Measurements from ENCODE around the gene MAGI1. TPM values are rescaled to one million over a fixed set of nuclear protein-coding genes. Genes with fewer than 3 reads are reported as not detected.

Gene MAGI1
- total RNA-seq, 2 experiments from 2014 or later = 0.18 to 0.25 TPM

DNA sequence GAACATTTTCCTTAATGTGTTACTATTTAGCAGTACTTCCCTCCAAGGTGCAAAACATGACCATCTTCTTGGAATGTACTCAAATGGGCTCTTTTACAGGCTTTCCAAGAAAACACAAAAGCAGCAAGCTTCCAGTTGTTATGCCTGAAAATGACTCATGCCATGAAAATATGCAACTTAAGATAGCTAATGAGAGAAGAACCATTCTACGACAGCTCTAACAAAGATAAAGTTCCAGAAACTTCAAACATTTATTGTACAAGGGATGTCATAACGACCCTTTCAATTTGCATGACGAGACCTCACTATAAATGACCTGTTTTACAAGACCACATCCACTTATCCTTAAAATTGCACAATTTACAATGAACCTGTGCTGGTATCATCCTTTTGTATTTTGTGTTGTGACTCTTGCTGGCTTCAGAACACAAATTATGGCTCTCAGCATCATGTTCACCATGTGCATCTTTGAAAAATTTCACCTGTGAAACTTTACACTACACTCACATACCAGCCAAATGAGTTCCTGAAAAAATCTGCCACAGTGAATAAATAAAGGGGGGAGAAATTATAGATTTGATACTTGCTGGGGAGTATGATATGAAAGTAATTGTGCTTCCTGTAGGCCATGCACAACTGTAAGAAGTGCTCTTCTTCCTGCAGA is 433.7 kb downstream of the MAGI1 start:
- H3K9me3 Mint-ChIP-seq = no peaks in the 10 kb centered on the region
- DNase-seq = no peak
- CTCF ChIA-PET = no interaction called here
- H3K4me3 Mint-ChIP-seq = no peak overlapping the region
- H3K4me1 Mint-ChIP-seq = no peaks in the 10 kb centered on the region
- H3K36me3 Mint-ChIP-seq (ENCODE audit: low read depth) = no peaks in the 10 kb centered on the region
- POLR2A ChIA-PET = no interaction called here
- H3K27ac Mint-ChIP-seq = no peak overlapping the region
- H3K27me3 Mint-ChIP-seq = no peaks in the 10 kb centered on the region

DNA sequence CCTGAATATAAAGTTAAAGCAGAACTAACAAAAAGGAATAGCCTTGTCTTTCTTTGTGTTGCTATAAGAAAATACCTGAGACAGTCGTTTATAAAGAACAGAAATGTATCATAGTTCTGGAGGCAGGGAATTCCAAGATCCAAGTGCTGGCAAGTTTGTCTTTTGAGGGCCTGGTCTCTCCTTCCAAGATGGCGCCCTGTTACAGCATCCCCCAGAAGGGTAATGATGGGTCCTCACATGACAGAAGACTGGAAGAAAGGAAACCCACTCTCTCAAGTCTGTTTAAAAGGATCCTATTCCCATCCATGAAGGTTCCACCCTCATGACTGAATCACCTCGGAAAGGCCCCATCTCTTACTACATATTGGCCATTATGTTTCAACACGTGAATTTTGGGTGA is 435.1 kb downstream of the MAGI1 start:
- Mint-ChIP-seq H3K4me3 (no peak overlapping the region), H3K27ac (no peak overlapping the region), H3K4me1 (no peaks in the 10 kb centered on the region), H3K9me3 (no peaks in the 10 kb centered on the region), H3K27me3 (no peaks in the 10 kb centered on the region), H3K36me3 (ENCODE audit: low read depth) (no peaks in the 10 kb centered on the region)
- ChIA-PET POLR2A (no interaction called here), CTCF (no interaction called here)
- no peak for DNase-seq

DNA sequence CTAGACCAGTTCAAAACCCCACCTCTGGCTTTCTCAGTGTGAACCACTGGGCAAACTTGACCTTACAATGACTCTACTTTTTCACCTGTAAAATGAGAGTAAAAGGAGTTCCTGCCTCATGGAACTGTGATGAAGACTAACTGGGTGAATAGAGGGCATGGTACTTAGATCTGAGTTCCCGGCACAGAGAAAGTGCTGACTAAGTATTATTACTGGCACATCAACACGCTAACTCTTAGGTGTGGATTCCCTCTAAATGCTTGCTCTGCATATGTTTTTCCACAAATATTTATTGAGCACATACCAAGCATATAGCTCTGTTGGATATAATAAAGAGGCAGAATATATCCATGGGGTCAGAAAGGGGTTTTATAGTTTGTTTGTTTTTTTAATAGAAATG is 437.8 kb downstream of the MAGI1 start:
- ChIA-PET POLR2A (no interaction called here), CTCF (no interaction called here)
- no peaks in the 10 kb centered on the region for H3K4me1 Mint-ChIP-seq
- no peaks in the 10 kb centered on the region for H3K36me3 Mint-ChIP-seq (ENCODE audit: low read depth)
- H3K9me3 Mint-ChIP-seq = no peaks in the 10 kb centered on the region
- no peaks in the 10 kb centered on the region for H3K27me3 Mint-ChIP-seq
- DNase-seq = no peak
- no peak overlapping the region for H3K4me3 Mint-ChIP-seq
- no peak overlapping the region for H3K27ac Mint-ChIP-seq

DNA sequence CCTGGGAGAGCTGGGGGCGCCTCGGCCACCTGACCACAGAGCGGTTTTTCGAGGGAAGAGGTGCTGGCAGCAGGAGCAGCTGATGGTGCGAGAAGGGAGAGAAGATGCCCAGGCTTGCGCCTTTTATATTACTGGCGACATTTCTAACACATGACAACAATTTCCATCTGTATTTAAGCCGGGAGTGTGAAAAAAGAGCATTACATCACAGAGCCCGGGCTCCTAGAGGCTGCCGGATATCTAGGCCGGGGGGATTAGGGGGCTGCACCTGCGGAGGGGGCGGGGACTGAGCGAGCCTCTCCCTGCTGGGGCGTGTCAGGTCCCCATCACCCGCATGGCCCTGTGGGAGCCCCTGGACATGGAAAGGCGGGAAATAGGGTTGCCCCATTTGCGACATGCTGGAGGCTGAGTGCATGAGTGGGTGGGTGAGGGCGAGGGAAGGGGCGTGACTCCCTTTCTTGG is 440.7 kb downstream of the MAGI1 start:
- Mint-ChIP-seq H3K4me1 (no peaks in the 10 kb centered on the region), H3K9me3 (no peaks in the 10 kb centered on the region), H3K36me3 (ENCODE audit: low read depth) (no peaks in the 10 kb centered on the region), H3K4me3 (no peak overlapping the region), H3K27me3 (no peaks in the 10 kb centered on the region), H3K27ac (no peak overlapping the region)
- ChIA-PET POLR2A (no interaction called here), CTCF (no interaction called here)
- DNase-seq = no peak

DNA sequence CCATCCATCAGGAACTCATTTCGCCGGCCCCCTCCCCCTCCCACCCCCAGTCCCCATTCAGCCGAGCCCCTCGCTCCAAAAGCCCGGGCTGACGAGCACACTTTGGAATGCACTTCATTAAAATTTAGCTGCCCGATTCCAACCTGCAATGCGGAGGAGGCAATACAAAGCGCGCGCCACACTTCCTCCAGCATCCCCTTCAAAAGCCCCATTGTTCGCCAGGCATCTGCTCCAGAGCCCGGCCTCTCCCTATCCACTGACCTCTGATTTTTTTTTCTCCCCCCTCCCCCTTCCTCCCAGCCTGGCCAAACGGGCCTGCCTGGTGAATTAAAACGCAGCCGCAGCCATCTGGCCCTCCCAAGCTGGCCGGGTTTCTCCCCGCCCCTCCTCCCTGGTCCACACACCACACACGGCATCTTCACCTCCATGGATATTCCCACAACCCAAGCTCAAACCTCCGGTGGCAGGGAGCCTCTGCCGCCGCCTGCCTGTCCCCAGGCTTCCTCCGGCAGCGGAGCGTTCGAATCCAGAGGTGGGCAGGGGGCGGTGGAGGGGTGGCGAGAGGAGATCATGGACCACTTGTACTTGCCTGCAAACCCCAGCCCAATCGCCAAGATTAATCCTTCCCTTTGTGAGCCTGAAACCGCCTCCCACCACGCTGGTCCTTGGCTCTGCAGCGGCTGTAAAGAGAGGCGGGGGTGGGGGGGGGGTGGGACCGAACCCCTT is 441.3 kb downstream of the MAGI1 start:
- ChIA-PET CTCF (no interaction called here), POLR2A (no interaction called here)
- no peak overlapping the region for H3K27ac Mint-ChIP-seq
- no peak overlapping the region for H3K4me3 Mint-ChIP-seq
- no peaks in the 10 kb centered on the region for H3K9me3 Mint-ChIP-seq
- no peaks in the 10 kb centered on the region for H3K4me1 Mint-ChIP-seq
- DNase-seq = no peak
- H3K36me3 Mint-ChIP-seq (ENCODE audit: low read depth) = no peaks in the 10 kb centered on the region
- H3K27me3 Mint-ChIP-seq = no peaks in the 10 kb centered on the region

DNA sequence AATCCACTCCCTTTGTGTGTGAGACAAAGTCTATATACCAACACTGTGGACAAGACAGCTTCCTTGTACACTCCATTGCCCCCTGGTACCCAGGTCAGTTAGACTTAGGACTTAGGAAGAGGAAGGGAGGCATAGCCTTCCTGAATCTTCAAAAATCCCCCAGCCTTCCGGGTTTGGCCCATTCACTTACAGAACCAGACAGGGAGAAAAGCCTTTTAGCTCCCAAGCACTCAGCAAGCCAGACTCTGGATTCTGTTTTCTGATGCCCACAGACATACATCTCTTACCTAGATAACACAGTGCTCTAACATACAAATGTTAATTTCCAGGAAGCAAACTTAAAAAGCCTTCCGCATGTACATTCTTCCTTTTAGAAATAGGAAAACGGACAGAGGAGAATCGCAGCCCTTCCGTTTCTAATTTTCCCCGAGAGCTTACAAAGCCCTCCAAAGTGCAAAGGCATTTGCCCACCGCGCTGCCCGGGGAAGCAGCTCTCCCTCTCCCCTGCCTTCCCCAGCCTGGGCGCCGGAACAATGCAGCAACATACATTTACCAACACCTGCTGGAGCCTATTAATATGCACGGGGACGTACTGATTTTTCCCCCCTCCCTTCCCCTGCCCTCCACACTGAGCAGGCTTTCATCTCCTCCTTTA is 442.0 kb downstream of the MAGI1 start:
- POLR2A ChIA-PET = no interaction called here

DNA sequence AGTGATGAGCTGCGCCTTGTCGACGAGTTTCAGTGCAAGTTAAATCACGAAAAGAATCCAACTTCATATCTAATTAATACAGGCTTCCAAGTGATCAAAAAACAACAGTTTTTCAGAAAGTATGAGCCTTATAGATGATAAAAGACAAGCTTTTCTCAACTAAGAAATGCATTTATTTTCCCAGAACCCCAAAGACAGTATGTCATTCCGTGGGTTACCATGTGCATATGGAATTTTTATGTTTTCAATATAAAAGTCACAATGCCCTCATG is 442.8 kb downstream of the MAGI1 start:
- no peaks in the 10 kb centered on the region for H3K9me3 Mint-ChIP-seq
- DNase-seq = no peak
- ChIA-PET CTCF (no interaction called here), POLR2A (no interaction called here)
- H3K4me1 Mint-ChIP-seq = no peaks in the 10 kb centered on the region
- no peak overlapping the region for H3K27ac Mint-ChIP-seq
- no peaks in the 10 kb centered on the region for H3K36me3 Mint-ChIP-seq (ENCODE audit: low read depth)
- H3K27me3 Mint-ChIP-seq = no peaks in the 10 kb centered on the region
- H3K4me3 Mint-ChIP-seq = no peak overlapping the region

More for the DNA sequence above, 442.0 kb downstream of the MAGI1 start:
- Mint-ChIP-seq H3K27me3 (no peaks in the 10 kb centered on the region), H3K9me3 (no peaks in the 10 kb centered on the region), H3K4me1 (no peaks in the 10 kb centered on the region), H3K36me3 (ENCODE audit: low read depth) (no peaks in the 10 kb centered on the region), H3K27ac (no peak overlapping the region), H3K4me3 (no peak overlapping the region)
- CTCF ChIA-PET = no interaction called here
- DNase-seq = no peak

DNA sequence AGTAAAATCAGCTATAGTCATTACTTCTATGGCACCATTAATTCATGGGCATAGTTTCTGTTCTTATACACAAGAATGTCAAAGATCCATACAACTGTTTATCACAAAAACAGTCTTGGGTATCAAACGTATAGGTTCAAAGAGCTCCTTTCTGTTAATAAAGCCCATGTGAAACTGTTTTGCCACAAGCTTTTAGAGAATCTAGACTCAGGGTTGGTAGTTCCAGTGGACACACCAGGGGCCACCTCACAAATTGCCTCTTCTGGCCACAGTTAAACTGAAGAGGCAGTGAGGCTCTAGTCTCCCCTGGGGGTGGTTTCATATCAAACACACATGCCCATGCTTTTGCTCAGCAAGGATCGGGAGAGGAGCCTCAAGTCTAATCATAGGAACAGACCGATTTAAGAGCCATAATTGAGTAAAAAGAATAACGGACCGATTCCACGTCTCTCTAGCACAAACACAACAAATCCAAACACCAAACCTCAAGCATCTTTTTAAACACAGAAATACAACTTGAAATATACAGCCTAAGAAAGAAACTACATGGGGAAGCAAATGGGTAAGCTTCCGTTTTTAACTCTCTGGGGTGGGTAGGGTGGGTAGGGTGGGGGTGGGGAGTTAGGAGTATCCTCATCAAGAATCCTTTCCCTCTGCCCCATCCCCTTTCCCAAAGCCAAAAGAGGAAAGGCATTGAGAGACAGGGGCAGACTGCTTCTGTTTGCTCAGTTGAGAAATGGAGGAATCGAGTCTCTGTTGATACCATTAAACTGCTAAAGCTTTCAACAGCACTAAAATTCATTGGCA is 443.3 kb downstream of the MAGI1 start:
- Mint-ChIP-seq H3K27me3 (no peaks in the 10 kb centered on the region), H3K27ac (no peak overlapping the region), H3K36me3 (ENCODE audit: low read depth) (no peaks in the 10 kb centered on the region), H3K4me1 (no peaks in the 10 kb centered on the region), H3K4me3 (no peak overlapping the region), H3K9me3 (no peaks in the 10 kb centered on the region)
- ChIA-PET CTCF (no interaction called here), POLR2A (no interaction called here)
- no peak for DNase-seq

DNA sequence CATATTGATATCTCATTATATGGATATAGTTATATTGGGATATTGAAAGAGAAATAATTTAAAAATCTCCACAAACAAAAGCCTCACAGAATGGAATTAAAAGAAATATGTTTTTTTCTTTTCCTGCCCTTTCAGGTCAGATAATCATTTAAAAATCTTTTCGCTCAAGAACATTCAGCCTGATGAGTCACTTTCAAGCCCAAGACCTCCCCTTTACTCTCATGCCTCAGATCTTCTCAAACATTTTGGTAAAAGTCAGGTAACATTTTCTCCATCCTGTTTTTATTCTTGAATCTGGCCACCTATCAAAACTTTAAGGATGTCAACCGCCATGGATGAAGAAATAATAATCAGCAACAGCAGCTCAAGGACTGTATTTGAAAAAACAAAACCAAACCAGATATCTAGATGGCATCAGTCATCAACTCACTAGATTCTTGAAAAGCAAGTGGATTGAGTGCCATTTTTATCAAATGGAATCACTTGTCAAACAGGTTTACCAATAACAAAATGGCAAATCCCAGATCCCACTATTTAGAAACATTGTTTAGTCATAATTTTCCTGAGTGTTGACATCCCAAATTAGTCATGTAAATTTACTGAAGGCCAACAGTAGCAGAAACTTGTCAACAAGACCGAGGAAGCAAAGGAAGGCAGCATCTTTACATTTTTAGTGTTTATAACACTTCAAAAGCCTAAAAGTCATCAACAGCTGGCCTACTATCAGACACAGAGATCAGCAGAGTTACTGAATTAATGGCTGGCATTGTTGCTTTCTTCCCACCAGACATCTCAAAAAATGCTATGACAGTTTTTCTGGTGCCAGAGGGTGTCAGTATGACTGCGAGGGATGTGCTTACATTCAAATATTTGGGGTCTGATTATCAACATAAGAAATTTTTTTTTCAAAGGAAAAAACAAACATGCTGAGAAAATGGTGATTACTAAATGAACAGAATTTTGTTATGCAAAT is 444.7 kb downstream of the MAGI1 start:
- CTCF ChIA-PET = no interaction called here
- Mint-ChIP-seq H3K27ac (no peak overlapping the region), H3K36me3 (ENCODE audit: low read depth) (no peaks in the 10 kb centered on the region), H3K27me3 (no peaks in the 10 kb centered on the region), H3K4me3 (no peak overlapping the region), H3K4me1 (no peaks in the 10 kb centered on the region), H3K9me3 (no peaks in the 10 kb centered on the region)
- DNase-seq = no peak
- POLR2A ChIA-PET = no interaction called here

DNA sequence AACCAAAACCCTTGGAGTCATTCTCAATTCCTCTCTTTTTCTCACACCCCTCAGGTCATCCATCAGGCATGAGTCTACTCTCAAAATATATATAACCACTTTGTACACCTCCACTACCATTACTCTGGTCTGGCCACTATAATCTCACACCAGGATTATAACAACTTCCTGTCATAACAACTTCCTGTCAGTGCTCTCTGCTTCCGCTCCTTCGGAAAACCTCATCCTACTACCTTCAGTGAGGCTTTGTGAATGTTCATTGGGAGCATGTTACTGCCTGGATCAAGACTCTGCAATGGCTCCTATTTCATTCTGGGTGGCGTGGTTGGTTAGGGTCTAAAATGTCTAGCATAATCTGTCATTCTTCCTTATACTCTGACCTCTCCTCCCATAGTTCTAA is 447.4 kb downstream of the MAGI1 start:
- no peak for DNase-seq
- Mint-ChIP-seq H3K4me3 (no peak overlapping the region), H3K27ac (no peak overlapping the region), H3K27me3 (no peaks in the 10 kb centered on the region), H3K36me3 (ENCODE audit: low read depth) (no peaks in the 10 kb centered on the region), H3K9me3 (no peaks in the 10 kb centered on the region), H3K4me1 (no peaks in the 10 kb centered on the region)
- ChIA-PET CTCF (no interaction called here), POLR2A (no interaction called here)

DNA sequence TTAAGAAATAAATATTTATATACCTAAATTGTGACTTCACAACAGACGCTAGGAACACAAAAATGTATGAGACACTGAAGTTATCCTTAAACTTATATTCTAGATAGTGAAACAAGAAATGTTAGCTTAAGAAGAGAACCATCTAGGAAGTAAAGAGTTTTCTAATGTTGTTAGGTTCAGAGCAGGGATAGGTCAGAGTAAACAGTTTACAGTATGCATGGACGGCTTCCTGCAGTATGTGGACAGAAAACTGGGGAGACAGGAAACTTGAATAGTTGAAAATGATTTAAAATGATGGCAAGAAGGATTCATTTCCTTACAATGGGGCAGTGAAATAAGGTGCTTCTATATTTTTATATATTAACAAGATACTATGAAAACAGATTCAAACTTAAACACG is 449.8 kb downstream of the MAGI1 start:
- ChIA-PET POLR2A (no interaction called here), CTCF (no interaction called here)
- H3K27me3 Mint-ChIP-seq = no peaks in the 10 kb centered on the region
- DNase-seq = no peak
- no peak overlapping the region for H3K4me3 Mint-ChIP-seq
- H3K9me3 Mint-ChIP-seq = no peaks in the 10 kb centered on the region
- no peaks in the 10 kb centered on the region for H3K4me1 Mint-ChIP-seq
- H3K36me3 Mint-ChIP-seq (ENCODE audit: low read depth) = no peaks in the 10 kb centered on the region
- H3K27ac Mint-ChIP-seq = no peak overlapping the region

DNA sequence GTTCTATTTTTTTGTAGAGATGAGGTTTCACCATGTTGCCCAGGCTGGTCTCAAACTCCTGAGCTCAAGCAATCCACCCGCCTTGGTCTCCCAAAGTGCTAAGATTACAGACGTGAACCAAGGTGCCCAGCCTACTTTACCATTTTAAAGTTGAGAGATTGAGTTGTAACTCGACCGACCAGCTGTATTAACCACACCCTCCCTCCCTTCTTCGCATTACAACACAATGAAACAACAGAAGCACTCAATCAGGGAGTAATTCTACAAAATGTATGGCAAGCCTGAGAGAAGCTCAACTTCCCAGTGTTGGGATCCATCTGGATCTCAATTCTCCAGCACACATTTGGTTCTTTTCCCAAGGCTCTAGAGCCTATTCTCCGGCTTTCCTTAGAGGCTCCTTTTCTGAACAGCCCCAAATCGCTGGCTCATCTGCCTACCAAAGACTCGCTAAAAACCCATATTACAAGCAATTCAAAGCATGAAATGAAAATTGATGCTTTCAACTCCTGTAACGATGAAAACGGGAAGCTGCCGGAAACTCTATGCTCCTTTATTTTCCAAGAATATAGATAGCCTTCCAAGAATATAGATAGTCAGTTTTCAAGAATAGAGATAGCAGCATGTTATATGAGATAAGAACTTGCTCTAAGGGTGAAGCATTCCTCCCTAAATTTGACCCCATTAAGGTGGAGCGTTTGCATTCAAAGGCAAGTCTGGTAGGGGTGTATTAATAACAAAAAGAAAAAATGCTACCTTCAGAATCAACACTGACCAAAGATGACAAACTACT is 450.9 kb downstream of the MAGI1 start:
- Mint-ChIP-seq H3K9me3 (no peaks in the 10 kb centered on the region), H3K27ac (no peak overlapping the region), H3K4me3 (no peak overlapping the region), H3K36me3 (ENCODE audit: low read depth) (no peaks in the 10 kb centered on the region), H3K27me3 (no peaks in the 10 kb centered on the region), H3K4me1 (no peaks in the 10 kb centered on the region)
- CTCF ChIA-PET = no interaction called here
- POLR2A ChIA-PET = no interaction called here
- no peak for DNase-seq

Measured in activated CD4-positive, alpha-beta memory T cell treated with anti-CD3 and anti-CD28 coated beads, Interleukin-2, amount 10 ng/mL, durations not matched to agents 7 days and 5 days (primary cell).